ENCODE data around the gene GRIN2D. TPM values are rescaled to one million over a fixed set of nuclear protein-coding genes. Genes with fewer than 3 reads are reported as not detected.

Gene GRIN2D
- polyA plus RNA-seq, 1 of the 3 experiments (the other 2 are of a cell fraction): 0.92 TPM

DNA sequence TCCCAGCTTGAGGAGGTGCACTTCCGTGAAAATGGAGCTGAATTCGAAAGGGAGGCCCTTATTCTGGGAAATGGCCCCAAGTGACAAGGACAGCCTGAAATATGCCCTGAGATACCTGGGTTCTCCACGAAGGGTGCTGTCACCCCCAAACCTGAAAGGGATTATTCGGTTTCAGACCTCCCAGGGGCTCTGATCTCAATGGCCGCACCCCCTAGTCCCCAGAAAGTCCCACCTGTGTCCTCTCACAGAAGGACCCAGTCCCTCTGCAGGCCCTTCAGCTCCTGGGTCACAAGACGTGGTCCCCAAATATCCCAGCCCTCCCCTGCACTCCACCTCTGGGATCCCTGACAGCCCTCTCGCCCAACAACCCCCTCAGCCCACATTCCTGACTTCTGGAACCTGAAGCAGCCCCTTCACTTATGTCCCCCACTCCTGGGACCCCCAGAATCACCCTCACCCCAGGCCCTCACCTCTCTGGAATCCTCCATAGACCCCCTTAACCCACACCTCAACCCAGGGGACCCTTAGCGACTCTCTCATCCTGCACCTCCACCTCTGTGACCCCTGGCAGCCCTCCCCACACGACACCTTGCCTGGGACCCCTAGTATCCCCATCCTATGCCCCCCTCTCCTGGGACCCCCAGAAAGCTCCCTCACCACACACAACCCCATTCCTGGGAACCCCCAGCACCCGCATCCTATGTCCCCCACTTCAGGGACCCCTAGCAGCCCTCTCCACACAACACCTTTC lies 28.7 kb upstream of the GRIN2D start:
- Histone ChIP-seq H3K27ac (ENCODE audit: low read depth in 2 of 2, low read length in 1 of 2) (peak overlapping the region; percentile 40 to 74; a peak in 3 of 4 replicates), H3K9me3 (no peaks in the 10 kb centered on the region), H3K9ac (peak overlapping the region; percentile 83; the same call in 1 of the 2 replicates), H3F3A (replicated peaks; ENCODE audit: insufficient read depth) (peaks cover 6% of the 10 kb centered on the region), H3K4me3 (ENCODE audit: low read depth in 2 of 2, low read length in 1 of 2) (peak overlapping the region in 1 of 2 experiments; percentile 62; a peak in 1 of 4 replicates), H3K36me3 (replicated peaks in 1 of 2; ENCODE audit: control insufficient read depth in 1 of 2, insufficient read depth in 2 of 2, low read length in 1 of 2) (no peaks in the 10 kb centered on the region), H3K4me1 (ENCODE audit: control insufficient read depth in 1 of 2, insufficient read depth in 2 of 2, low read depth in 1 of 2, low read length in 1 of 2) (peaks cover 4 to 26% of the 10 kb centered on the region in 2 experiments; a peak in 1 of 4 replicates), H3K27me3 (ENCODE audit: insufficient read depth) (no peaks in the 10 kb centered on the region), H4K20me1 (ENCODE audit: insufficient read depth) (no peaks in the 10 kb centered on the region), H3K79me2 (ENCODE audit: insufficient read depth) (no peaks in the 10 kb centered on the region), H3K4me2 (peak overlapping the region; percentile 67; the same call in 1 of the 2 replicates), H3K9me2 (no peaks in the 10 kb centered on the region), H2AFZ (ENCODE audit: low read depth) (peak overlapping the region; percentile 81)
- ChIA-PET CTCF (interaction anchor here (0.9 to 3.4 kb wide), 4 partner anchors 24 to 31 kb away, joined by 3 to 14 read pairs (median 4); partner anchors contain the start of genes GRIN2D and KDELR1), POLR2A (interaction anchor here (0.6 to 2.1 kb wide), 2 partner anchors 26 to 161 kb away, joined by 3 to 11 read pairs; partner anchors contain the start of gene KDELR1)
- no peak for TF ChIP-seq TEAD4 (IDR thresholded peaks at IDR 0.05; ENCODE audit: borderline replicate concordance, insufficient read depth)
- no peak for TF ChIP-seq RFX5 (IDR thresholded peaks at IDR 0.05; ENCODE audit: low read length)
- TF ChIP-seq, protein P1, sequence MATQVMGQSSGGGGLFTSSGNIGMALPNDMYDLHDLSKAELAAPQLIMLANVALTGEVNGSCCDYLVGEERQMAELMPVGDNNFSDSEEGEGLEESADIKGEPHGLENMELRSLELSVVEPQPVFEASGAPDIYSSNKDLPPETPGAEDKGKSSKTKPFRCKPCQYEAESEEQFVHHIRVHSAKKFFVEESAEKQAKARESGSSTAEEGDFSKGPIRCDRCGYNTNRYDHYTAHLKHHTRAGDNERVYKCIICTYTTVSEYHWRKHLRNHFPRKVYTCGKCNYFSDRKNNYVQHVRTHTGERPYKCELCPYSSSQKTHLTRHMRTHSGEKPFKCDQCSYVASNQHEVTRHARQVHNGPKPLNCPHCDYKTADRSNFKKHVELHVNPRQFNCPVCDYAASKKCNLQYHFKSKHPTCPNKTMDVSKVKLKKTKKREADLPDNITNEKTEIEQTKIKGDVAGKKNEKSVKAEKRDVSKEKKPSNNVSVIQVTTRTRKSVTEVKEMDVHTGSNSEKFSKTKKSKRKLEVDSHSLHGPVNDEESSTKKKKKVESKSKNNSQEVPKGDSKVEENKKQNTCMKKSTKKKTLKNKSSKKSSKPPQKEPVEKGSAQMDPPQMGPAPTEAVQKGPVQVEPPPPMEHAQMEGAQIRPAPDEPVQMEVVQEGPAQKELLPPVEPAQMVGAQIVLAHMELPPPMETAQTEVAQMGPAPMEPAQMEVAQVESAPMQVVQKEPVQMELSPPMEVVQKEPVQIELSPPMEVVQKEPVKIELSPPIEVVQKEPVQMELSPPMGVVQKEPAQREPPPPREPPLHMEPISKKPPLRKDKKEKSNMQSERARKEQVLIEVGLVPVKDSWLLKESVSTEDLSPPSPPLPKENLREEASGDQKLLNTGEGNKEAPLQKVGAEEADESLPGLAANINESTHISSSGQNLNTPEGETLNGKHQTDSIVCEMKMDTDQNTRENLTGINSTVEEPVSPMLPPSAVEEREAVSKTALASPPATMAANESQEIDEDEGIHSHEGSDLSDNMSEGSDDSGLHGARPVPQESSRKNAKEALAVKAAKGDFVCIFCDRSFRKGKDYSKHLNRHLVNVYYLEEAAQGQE (IDR thresholded peaks at IDR 0.05; ENCODE audit: low read depth, low read length): no peak
- no peak for TF ChIP-seq ELF1 (IDR thresholded peaks at IDR 0.05)
- no peak for TF ChIP-seq TCF12 (IDR thresholded peaks at IDR 0.05)
- TF ChIP-seq EP300 (IDR thresholded peaks at IDR 0.05; ENCODE audit: borderline replicate concordance in 1 of 2, low read depth in 1 of 2, low read length in 1 of 2): no peak
- TF ChIP-seq YY1 (IDR thresholded peaks at IDR 0.05; ENCODE audit: low read depth): no peak
- no peak for DNase-seq
- WGBS (ENCODE audit: low lambda C conversion rate): 93% methylated on average over 10 of the region's 10 CpGs

DNA sequence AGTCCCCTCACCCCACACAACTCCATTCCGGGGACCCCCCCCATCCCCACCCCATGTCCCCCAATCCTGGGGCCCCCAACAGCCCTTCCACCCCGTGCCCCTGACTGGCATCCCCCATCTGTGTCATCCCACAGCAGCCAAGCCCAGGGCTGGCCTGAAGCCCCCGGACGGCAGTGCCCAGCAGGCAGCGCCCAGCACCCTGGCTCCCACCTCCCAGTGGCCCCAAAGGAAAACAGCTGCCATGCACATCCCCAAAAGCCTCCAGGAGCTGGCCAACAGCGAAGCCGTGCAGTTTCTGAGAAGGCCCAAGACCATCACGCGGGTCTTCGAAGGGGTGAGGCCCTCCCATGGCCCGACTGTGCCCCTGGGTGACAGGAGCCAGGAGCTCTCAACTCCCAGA lies 27.9 kb upstream of the GRIN2D start:
- Histone ChIP-seq H3K27ac (ENCODE audit: low read depth in 2 of 2, low read length in 1 of 2) (no peak overlapping the region), H3F3A (replicated peaks; ENCODE audit: insufficient read depth) (peaks cover 6% of the 10 kb centered on the region), H3K4me1 (ENCODE audit: control insufficient read depth in 1 of 2, insufficient read depth in 2 of 2, low read depth in 1 of 2, low read length in 1 of 2) (peaks cover 4 to 30% of the 10 kb centered on the region in 2 experiments; a peak in 1 of 4 replicates), H3K9me2 (no peaks in the 10 kb centered on the region), H4K20me1 (ENCODE audit: insufficient read depth) (no peaks in the 10 kb centered on the region), H3K9ac (no peak overlapping the region), H3K36me3 (replicated peaks in 1 of 2; ENCODE audit: control insufficient read depth in 1 of 2, insufficient read depth in 2 of 2, low read length in 1 of 2) (no peaks in the 10 kb centered on the region), H3K27me3 (ENCODE audit: insufficient read depth) (no peaks in the 10 kb centered on the region), H3K79me2 (ENCODE audit: insufficient read depth) (no peaks in the 10 kb centered on the region), H3K4me3 (ENCODE audit: low read depth in 2 of 2, low read length in 1 of 2) (no peak overlapping the region), H2AFZ (ENCODE audit: low read depth) (no peak overlapping the region), H3K4me2 (no peak overlapping the region), H3K9me3 (no peaks in the 10 kb centered on the region)
- WGBS (ENCODE audit: low lambda C conversion rate): 89% methylated on average over 11 of the region's 11 CpGs
- DNase-seq: no peak
- ChIA-PET CTCF (interaction anchor here (3.4 kb wide), 1 partner anchor 25 kb away, joined by 14 read pairs; the partner anchor contains the start of gene KDELR1), POLR2A (interaction anchor here (1.0 kb wide), 1 partner anchor 35 kb away, joined by 4 read pairs; no protein-coding TSS in a partner anchor)
- TF ChIP-seq, protein P2, sequence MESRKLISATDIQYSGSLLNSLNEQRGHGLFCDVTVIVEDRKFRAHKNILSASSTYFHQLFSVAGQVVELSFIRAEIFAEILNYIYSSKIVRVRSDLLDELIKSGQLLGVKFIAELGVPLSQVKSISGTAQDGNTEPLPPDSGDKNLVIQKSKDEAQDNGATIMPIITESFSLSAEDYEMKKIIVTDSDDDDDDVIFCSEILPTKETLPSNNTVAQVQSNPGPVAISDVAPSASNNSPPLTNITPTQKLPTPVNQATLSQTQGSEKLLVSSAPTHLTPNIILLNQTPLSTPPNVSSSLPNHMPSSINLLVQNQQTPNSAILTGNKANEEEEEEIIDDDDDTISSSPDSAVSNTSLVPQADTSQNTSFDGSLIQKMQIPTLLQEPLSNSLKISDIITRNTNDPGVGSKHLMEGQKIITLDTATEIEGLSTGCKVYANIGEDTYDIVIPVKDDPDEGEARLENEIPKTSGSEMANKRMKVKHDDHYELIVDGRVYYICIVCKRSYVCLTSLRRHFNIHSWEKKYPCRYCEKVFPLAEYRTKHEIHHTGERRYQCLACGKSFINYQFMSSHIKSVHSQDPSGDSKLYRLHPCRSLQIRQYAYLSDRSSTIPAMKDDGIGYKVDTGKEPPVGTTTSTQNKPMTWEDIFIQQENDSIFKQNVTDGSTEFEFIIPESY (IDR thresholded peaks at IDR 0.05; ENCODE audit: borderline replicate concordance, low read depth): no peak
- TF ChIP-seq, protein P3, sequence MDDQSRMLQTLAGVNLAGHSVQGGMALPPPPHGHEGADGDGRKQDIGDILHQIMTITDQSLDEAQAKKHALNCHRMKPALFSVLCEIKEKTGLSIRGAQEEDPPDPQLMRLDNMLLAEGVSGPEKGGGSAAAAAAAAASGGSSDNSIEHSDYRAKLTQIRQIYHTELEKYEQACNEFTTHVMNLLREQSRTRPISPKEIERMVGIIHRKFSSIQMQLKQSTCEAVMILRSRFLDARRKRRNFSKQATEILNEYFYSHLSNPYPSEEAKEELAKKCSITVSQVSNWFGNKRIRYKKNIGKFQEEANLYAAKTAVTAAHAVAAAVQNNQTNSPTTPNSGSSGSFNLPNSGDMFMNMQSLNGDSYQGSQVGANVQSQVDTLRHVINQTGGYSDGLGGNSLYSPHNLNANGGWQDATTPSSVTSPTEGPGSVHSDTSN (IDR thresholded peaks at IDR 0.05): no peak
- TF ChIP-seq, protein P4, sequence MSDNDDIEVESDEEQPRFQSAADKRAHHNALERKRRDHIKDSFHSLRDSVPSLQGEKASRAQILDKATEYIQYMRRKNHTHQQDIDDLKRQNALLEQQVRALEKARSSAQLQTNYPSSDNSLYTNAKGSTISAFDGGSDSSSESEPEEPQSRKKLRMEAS (IDR thresholded peaks at IDR 0.05; ENCODE audit: low read depth): no peak
- no peak for TF ChIP-seq RCOR1 (IDR thresholded peaks at IDR 0.05; ENCODE audit: low read length)
- no peak for TF ChIP-seq NFIC (IDR thresholded peaks at IDR 0.05; ENCODE audit: borderline replicate concordance)
- TF ChIP-seq, protein P1 (IDR thresholded peaks at IDR 0.05; ENCODE audit: low read depth, low read length): no peak
